D721Med (cell line): Measurements from ENCODE around the gene TNFRSF9.

ENCODE experiments used
- DNase-seq: peaks from one replicate; pipeline ENCODE4 v3.0.0; 2011; ENCODE audit warnings: low spot score; ENCODE audit not compliant: insufficient read length
- FAIRE-seq: peaks from 2 replicates; lab custom pipeline; 2011; peaks lifted over from hg19 to GRCh38; lab: Jason Lieb, UNC
- TF ChIP-seq, protein P1 (sequence below): IDR thresholded peaks from 2 replicates; pipeline ENCODE4 v1.5.1; 2012; ENCODE audit warnings: mild to moderate bottlenecking, control low read depth; ENCODE audit not compliant: insufficient read depth; ENCODE audit errors: missing control alignments

The TNFRSF9 gene

DNA sequence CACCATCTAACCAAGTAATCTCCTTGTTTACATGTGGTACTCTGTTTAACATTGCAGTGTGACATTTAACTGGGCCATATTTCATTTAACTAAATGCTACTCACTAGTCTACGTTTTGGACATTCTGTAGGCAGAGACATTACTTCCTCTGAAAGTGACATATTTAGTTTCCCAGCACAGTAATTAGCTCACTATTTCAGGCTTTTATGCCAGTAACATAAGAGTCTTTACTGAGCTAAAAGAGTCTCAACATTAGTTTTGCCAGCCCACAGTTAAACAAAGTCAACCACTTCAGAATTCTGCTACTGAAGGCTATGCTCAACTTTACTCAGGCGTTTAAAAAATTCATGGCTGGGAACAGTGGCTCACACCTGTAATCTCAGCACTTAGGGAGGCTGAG, 2.6 kb upstream of the TNFRSF9 start:
- TF ChIP-seq, protein P1, sequence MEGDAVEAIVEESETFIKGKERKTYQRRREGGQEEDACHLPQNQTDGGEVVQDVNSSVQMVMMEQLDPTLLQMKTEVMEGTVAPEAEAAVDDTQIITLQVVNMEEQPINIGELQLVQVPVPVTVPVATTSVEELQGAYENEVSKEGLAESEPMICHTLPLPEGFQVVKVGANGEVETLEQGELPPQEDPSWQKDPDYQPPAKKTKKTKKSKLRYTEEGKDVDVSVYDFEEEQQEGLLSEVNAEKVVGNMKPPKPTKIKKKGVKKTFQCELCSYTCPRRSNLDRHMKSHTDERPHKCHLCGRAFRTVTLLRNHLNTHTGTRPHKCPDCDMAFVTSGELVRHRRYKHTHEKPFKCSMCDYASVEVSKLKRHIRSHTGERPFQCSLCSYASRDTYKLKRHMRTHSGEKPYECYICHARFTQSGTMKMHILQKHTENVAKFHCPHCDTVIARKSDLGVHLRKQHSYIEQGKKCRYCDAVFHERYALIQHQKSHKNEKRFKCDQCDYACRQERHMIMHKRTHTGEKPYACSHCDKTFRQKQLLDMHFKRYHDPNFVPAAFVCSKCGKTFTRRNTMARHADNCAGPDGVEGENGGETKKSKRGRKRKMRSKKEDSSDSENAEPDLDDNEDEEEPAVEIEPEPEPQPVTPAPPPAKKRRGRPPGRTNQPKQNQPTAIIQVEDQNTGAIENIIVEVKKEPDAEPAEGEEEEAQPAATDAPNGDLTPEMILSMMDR = no peak
- DNase-seq (no peak), FAIRE-seq (no peak)

DNA sequence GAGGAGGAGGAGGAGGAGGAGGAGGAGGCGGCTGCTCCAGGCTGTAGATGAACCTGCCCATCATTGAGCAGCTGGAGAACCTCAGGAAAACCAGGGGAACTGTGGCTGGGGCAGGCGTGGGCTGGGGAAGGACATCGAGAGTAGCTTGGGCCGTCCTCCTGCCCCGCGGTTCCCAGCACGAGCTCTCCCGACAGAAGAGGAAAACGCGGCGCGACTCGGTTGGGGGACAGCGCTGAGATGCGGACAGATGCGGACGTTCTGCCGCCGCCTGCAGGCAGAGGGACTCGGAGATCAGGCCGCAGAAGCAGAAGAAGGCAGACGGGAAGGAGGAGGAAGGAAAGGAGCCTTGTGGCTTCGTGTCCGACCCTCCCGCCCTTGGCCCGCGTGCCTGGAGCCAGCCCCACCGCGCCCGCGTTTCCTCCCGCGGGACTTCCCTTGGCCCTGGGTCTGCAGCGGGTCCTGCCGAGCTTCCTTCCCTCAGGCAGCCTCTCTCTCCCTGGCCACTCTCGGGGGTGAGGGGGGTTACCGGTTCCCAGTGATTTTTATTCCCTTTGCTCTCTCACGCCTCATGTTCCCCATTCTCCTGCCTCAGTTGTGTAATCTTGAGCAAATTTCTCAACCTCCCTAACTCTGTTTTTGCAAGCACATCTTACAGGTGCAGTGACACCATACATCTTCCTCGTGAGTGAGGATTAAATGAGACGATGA, 1.7 kb upstream of the TNFRSF9 start:
- no peak for FAIRE-seq
- no peak for DNase-seq
- TF ChIP-seq, protein P1 = peak; percentile 27

DNA sequence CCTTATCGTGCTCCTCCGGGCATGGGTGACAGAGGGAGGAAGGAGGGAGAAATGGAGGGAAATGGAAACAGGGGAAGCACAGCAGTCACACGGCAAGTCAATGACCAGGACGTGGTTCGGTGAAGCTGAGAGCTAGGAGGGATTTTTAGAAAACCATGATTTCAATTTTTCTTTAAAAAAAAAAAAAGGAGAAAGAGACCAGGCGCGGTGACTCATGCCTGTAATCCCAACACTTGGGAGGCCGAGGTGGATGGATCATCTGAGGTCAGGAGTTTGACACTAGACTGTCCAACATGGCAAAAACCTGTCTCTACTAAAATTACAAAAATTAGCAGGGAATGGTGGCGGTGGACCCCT, 776 bp upstream of the TNFRSF9 start:
- FAIRE-seq = no peak
- no peak for DNase-seq
- TF ChIP-seq, protein P1 = no peak

DNA sequence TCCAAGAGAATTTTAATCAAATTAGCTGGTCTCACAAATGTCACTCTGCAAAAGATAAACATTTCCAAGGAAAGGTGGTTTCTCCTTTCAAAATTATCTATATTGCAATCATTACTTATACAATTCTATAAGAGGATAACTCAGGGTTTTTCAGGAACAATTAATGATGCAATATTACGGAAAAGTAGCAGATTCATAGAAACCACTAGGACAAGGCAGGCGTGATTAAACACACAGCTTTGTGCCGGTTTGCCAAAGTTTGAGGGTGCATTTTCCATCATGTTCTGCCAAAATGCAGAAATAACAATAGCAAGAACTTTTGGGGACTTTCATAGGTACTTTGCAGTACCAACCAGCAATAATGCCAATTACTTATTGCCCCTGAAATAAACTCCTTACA, 605 bp downstream of the TNFRSF9 start:
- no peak for DNase-seq

DNA sequence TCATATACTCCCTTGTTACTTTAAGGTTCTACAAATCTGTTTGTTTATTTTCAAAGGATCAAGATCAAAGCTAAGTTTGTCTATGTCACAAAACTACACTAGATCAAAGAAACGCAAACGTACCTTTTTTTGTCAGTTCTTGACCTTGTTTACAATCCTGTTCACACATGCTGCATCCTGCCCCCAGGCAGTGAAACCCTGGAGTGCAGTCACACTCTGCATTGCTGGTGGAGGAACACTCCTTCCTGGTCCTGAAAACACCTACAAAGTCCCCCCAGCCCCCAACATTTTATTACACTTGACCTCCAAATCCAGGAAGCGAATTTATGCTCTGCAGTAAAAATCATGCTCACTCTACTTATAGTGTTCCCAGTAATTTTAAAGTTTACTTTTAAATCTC, 2.6 kb downstream of the TNFRSF9 start:
- FAIRE-seq (no peak), DNase-seq (no peak)
- TF ChIP-seq, protein P1 = no peak

More for the DNA sequence above, 605 bp downstream of the TNFRSF9 start:
- TF ChIP-seq, protein P1 = no peak
- FAIRE-seq = no peak

DNA sequence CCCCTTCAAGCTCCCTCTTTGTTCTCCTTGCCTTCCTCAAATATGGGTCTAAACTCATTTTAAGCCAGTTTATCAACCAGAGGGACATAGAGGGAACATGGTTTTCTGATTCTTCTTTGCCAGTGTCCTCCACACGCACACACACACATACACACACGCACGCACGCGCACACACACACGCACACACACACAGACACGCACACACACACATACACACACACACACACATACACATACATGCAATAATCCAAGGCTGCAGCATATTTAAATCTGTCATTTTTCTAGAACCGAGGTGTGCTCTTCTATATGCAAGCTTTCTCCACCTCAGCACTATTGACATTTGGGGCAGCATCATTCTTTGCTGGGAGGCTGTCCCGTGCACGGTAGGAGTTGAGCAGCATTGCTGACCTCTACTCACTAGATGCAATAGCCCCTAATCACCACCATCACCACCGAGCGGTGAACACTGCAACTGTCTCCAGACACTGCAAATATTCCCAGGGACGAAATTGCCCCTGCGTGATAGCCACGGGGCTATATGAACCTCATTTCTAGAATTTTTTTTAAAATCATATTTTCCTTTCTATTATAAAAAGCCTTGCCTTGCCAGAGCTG, 8.0 kb downstream of the TNFRSF9 start:
- DNase-seq (no peak), FAIRE-seq (no peak)
- TF ChIP-seq, protein P1 = no peak

DNA sequence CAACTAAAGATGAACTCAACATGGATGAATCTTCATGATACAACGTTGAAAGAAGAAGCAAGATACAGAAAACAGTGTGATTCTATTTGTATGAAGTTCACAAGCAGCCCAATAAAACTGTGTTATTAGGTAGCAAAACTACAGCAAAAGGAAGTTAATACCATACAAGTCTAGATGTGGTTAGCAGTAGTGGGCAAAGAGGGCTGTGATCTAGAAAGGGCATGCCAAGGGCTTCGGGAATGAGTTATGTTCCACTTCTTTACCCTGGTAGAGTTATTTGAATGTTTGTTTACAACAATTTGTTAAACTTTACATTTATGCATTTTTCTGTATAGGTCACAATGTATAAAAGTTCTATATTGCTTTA, 9.2 kb downstream of the TNFRSF9 start:
- DNase-seq = no peak
- no peak for FAIRE-seq
- TF ChIP-seq, protein P1 = no peak
